HG02623 (cell line): ENCODE measurements around the gene PTPN21.

ENCODE experiments used
- ATAC-seq: cut with Tn5 transposase; IDR thresholded peaks from one replicate; pipeline ENCODE4 v1.9.1; 2021; ENCODE audit warnings: moderate library complexity; ENCODE audit not compliant: unreplicated experiment

Gene PTPN21

DNA sequence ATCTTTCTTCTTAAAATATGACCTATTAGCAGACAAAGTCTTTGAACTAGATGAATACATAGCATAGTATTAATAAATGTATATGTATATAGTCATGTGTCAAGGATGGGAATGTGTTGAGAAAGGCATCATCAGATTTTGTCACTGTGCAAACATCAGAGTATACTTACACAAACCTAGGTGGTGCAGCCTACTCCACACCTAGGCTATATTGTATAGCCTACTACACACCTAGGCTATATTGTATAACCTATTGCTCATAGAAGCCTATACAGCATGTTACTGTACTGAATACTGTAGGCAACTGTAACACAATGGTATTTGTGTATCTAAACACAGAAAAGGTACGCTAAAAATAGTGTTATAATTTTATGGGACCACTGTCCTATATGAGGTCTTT, 47.6 kb downstream of the PTPN21 start:
- ATAC-seq: no peak

DNA sequence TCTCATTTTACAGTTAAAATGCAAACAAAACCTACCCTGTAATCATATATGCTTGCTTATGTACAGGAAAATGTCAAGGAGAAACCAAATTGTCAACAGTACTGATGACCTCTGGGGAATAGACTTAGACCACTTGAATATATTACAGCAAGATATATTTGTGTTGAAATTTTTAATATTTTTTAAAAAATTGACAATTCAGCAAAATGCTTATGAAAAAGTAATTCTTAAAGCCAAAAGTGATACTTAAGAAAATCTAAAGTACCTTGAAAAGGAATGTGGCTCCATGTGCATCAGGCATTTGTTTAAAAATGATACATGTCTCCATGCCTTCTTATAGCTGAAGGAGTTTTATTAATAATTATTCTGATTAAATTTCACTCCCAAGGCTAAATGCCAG, 49.2 kb downstream of the PTPN21 start:
- ATAC-seq: no peak

DNA sequence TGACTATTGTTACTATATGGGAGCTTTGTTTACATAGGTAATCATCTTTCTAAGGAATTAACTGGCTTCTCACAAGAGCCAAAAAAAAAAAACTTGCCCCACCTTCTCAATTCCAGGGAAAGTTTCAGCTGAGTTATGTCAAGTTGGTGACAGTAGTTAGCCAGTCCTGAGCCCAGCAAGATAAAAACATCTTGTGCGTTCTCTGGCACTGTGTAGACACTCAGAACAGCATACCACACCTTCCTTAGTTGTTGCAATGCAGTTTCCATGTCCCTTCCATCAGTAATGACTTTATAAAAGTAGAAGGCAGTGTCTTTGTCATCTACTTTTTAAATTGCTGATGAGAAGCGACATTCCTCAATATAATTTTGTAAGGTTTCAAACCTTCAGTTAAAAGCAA, 50.2 kb downstream of the PTPN21 start:
- ATAC-seq: no peak

DNA sequence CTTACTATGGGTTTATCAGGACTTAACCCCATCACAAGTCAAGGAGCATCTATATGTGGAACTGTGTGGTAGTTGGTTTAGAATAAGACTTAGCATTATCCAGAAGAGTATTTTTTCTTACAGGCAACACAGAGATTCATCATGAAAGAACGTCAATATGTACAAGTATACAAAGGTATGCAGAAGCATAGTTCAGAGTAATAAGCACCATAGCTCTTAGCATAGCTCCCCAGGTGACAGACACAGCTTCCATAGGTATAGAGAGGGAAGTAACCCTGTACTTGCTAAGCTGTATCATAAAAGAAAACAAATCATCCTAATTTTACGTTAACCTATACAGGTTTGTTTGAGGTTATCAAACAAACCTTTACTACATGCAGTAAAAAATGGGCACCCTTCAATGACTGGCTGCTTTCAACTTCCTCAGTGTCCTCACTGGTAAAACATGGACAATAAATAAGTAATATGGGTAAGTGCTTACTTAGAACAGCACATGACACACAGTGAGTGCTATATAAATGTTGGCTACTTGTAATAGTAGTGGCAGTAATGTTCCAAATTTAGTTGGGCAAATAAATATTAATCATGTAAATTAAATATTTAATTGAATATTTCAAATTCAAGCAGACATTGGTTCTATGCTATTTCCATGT, 50.9 kb downstream of the PTPN21 start:
- no peak for ATAC-seq

DNA sequence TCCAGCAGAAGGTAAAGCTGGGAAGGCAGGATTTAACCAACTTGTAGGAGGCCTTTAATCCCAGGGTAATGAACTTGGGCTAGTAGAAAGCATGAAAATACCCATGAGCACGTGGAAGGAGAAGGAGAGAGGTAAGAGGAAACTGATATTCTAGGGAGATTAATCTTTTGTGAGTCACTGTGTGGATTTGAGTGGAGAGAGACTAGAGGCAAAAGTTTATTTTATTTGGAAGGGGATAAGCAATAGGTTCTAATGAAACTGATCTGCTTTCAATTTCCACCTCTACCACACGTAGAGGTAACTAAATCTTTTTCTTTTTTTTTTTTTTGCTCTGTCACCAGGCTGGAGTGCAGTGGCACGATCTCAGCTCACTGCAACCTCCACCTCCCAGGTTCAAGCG, 52.1 kb downstream of the PTPN21 start:
- no peak for ATAC-seq

DNA sequence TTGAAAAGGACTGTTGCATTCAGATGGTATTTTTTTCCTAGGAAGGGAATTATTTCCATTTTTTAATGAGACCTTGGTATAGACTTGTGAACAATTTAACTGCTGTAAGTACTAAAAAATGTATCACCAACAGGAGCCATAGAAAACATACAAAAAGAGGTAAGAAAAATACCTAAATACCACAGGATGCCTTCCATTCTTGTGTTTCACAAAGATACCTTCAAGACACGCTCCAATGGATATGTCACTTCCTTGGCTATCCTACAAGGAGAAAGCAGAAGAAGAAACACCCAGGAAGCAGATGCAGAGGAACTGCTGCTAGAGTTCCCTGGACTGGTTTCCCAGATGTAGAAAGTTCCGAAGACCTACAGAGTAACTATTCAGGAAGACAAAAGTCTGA, 54.2 kb downstream of the PTPN21 start:
- ATAC-seq: no peak

DNA sequence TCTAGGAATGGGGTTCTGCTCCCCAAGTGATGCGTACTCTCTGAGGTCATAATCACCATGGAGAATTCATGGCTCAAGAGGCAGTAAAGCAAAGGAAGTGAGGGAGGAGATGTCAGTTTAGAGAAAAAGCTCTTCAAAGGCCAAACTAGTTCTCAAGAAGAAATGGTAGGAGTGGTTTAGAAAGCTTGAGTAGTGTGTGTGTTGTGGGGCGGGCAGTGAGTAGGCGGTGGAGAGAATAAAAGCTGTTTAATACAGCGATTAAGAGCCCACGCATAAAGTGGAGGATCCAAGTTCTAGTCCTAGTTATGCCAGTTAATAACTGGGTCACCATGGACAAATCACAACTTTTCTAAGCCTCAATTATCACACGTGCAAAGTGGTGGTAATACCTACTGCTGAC, 55.6 kb downstream of the PTPN21 start:
- ATAC-seq: no peak

DNA sequence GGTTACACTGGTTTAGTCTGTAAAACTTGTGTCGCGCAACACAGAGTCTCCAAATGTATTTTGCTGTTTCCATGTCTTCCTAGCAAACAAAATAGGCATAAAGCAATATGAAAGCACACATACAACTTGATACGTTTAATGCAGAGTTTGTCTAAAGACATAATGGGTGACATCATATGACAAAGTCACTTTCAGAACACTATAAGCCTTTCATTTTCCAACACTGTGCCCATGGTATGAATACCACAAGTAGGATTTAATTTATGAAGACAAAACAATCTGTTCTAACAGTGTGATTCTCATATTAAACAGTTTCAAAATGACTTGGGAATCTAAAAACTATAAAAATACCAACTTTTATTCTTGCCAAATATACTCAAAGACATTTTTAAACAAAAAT, 58.4 kb downstream of the PTPN21 start:
- ATAC-seq: no peak

DNA sequence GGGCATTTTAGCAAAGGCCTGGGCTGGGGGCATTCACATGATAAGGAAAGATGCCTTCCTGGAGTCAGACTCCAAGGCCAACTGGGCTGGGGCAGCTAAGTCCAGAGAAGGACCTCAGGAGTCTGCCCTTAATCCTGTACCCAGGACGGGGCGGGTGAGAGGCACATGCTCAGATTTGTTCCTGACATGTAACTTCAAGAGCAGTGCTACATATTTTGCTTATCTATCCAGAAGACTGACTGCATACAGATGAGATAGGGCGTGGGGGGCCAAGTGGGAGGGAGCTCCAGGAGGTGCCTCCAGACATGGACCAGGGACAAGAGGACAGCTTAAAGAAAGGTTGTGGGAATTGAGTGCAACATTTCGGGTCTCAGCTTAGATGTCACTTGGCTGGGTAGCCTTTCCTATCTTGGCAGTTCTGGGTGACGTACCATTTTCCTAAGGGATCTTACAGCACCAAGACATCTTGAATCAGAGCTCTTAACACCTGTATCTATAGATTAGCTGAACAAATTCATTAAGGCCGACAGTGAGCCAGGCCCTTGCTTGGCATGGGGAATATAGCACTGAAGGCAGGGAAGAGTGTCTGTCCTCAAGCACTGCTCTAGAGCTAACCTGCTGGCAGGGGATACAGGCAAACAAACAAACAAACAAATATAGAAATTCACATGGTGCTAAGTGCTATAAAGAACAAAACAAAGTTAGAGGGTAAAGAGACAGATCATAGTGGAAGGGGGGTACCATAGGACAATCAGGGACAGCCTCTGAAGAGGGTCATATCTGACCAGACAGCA, 61.2 kb downstream of the PTPN21 start:
- no peak for ATAC-seq

DNA sequence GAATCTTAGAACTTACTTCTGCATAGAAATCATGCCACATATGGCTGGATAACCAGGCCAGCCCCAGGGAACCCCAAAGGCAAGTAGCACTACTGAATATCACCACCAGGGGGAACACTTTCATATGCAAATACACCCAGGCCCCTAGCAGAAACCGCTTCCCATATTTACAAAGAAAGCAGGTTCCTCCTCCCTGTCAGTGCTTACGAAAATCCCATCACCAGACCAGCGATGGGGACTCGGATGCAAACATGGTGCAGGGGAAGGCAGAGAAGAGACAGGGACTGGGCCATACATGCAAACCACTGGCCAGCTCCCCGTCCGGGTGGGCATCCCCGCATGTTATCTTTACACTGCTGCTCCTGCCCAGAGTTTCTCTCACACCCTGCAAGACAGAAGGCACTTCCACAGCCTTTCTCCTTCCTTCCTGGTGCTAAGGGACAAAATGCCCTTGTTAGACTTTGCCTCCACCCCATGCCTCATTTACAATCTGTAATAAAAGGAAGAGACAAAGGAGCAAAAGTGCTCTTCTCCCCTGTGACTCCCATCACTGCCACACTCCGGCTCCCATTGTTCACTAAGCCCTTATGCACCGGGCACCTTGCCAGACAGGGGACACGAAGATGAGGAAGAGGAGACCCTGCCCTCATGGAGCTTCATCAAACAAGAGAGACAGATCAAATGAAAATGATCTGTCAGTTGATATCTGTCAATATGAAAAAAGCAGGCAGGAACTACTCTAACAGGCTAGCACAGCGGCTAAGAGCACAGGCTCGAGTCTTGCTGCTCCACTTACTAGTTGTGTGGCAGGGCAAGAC, 62.3 kb downstream of the PTPN21 start:
- ATAC-seq: peak; percentile 88

DNA sequence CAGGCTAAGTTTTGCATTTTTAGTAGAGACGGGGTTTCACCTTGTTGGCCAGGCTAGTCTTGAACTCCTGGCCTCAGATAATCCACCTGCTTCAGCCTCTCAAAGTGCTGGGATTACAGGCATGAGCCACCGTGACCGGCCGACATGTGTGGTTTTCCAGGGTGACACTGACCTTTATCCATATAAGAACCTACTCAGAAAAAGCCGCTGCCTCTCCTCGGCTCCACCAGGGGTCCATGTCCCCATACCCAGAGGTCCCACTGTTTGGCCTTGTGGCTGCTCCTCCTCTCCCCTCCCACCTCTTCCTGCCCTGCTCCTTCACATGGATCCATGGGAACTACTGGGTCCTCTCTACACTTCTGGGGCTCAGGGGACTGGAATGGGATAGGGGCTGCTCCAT, 64.6 kb downstream of the PTPN21 start:
- no peak for ATAC-seq

DNA sequence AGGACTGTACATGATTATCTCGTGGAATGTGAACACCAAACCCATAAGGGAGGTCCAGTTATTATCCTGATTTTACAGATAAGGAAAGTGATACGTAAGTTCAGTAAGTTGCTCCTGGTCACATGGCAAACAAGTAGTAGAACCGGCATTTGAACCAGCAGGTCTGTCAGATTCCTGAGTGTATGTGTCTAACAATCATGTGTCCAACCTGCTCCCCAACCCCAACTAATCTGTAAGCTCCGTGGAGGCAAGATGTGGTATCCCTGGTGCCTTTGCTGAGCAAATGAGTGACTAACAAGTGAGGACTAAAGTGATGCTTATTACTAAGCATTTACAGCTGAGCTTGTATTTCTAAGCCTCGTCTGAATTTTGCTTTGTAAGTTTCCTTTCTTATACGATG, 65.9 kb downstream of the PTPN21 start:
- ATAC-seq: no peak

DNA sequence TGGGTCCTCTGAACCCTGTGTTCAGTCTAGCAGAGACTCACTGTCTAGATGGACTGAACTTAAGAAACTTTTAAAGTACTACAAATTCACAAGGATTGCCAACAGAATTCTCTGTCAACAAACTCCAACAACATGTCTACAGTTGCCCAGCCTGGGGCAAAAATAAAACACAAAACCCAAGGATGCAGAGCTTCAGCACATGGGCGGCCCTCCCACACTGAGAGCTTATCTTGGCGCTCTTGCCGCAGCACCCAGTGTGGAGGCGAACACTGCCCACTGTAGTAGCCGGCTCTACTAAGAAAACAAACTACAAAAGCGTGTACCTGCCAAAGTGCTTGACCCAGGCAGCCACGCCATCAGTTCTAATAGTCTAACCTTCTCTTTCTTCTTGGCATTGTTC, 66.7 kb downstream of the PTPN21 start:
- ATAC-seq: no peak

DNA sequence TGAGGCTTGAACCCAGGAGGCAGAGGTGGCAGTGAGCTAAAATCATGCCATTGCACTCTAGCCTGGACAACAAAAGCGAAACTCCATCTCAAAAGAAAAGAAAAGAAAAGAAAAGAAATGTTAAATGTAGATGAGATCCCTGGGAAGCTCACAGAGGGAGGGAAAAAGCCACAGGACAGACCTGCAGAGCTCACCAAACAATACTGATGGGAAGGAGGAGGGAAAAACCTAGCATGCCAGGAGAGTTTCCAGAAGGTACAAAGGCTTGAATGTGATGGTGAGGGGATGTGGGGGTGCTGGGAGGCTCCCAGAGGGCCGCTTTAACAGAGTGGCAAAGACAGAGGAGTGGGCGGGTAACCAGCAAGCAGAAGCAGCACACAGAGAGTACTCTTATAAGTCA, 72.3 kb downstream of the PTPN21 start:
- no peak for ATAC-seq

DNA sequence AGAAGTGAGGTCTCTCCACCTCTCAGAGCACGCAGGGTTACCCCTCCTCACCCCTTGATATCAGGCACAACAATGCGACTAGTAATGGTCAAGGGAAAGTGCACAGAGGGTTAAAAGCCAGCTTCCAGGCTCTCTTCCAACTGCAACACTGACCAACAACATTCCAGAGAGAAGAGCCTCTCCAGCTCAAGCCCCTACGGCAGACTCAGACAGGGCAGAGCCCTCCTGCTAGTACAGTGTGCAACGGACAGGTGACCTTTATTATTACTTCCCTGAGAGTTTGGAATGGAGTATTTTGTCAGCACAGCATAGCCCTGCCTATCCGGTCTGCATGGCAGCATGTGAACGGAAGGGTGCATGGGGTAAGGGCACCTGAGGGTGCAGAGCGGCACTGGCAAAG, 73.0 kb downstream of the PTPN21 start:
- ATAC-seq: no peak

DNA sequence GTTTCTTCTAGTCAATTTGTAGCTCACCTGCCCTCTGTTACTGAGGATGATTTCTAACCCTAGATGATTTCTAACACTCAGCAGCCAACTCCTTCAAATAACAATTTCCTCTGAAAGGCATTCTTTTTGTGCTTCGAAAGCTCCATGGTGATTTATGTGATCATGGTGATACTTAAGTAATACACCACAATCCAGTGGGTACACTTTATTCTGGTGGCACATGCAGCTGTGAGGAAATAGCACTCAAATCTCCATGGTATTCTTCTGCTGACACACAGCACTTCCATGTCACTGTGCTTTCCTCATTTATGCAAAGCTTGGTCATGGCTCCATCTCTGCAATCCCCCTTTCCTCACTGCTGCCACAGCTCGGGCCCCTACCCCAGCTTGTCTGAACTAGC, 73.7 kb downstream of the PTPN21 start:
- no peak for ATAC-seq

DNA sequence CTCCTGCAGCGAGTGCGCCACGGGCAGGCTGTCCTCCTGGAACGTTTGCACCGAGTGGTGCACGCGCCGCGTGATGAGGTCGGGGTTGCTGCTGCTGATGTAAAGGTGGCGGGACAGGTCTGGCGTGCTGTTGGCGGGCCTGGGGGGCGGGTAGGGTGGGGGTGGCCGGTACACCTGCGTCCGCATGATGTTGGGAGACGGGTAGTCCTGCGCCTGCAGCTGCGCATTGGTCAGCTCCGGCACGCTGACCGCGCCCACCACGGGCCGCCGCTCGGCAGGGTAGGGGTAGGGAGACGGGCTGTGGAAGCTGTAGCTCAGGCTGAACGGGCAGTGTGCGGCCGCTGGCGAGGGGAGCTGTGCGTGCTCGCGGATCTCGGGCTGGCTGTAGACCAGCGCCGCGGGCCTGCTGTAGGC, 75.2 kb downstream of the PTPN21 start:
- no peak for ATAC-seq

DNA sequence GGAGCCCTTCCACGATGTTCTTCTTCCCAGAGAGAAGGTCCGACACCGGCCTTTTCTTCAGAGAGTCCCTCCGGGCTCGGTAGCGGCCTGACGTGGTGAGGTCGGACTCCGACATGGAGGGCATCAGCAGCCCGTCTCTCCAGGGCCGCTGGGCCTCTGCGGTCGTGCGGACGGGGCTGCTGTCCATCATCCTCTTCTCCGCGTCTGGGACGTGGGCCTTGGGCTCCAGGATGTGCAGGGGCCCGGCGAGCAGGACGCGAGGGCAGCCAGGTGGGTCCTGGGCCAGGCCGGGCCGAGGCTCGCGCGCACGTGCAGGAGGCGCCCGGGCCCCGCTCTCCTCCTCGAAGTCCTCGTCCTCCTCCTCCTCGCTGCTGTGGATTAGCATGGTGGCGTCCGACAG, 75.9 kb downstream of the PTPN21 start:
- no peak for ATAC-seq

DNA sequence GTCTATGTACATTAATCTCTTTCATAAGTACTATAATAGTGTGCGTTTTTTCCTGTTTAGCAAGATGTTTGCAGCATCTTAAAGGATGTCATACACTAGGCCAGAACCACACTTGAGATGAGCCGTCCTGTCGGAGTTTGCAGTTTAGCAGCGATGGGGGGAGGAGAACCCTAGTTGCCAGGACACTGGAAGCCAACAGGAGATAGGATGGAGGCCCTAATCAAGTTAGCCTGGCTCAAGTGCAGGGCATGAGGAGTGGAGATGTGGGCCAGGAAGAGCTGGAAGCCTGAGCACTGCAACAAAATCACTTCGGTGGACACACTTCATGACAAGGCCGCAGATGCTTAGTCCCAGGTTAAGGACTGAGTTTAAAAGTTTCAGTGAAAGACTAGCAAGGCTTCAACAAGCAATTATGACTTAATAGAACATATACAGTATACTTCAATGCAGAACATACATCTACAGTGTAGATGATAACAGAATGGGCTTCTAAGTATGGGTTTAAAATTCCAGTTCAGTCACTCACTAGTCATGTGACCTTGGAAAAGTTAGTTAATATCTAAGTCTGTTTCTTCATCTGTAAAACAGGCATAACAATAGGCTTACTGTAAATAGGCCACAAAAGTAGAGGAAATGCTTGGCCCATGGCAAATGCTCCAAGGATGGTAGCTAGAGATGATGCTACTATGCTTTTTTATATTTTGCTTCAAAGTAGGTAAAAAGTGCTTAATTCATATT, 77.1 kb downstream of the PTPN21 start:
- ATAC-seq: no peak

DNA sequence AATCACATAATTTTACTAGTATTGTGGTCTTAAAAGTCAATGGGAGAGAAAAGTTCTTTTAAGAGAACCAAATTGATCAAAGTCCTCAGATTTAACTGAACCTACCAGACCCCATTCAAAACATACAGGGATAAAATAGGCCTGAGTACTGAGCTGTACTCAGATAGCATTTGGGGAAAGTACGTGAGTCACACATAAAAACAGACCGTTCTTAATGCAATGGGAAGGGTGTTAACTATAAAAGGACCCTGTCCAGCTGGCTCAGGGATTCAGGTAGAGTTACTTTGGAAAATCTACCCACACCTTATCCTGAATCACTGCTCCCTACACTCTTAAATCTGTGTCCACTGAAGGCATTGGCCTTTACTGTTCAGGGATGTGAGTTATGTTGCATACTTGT, 78.0 kb downstream of the PTPN21 start:
- ATAC-seq: no peak

DNA sequence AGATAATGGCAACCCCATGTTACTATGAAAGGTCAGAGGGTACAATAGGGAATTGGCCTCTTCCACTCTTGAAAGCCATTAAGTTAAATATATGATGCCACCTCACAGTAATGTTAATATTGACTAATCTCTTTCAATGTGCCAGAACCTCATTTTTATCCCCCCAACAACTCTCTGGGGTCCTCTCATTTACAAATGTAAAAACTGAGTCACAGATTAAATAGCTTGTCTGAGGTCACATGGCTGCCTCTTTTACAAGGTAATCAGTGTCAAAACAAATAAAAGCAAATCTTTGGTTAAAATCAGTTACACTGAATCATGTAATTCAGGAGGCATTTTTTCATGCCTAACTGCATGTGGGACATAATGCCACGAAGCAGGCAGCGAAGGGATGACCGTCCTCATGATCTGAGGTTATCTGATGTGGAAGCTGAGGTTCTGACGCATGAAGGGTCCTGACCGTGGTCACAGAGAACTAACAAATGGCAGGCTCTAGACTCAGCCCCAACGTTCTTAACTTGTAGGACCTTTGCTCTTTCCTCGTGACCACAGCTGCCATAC, 78.5 kb downstream of the PTPN21 start:
- no peak for ATAC-seq
